Measurements from ENCODE around the gene CAPN7. TPM values are rescaled to one million over a fixed set of nuclear protein-coding genes. Genes with fewer than 3 reads are reported as not detected.

The CAPN7 gene
- total RNA-seq, 5 donors from 2014 or later (not counting 1 experiment from before 2014, with no cell fraction given): 62.2 to 82.5 (median 74.6) TPM

- Histone ChIP-seq H3K4me3 (ENCODE audit: control insufficient read depth in 1 of 2, extremely low read depth in 1 of 2, low read length in 1 of 2) (no peak overlapping the region), H3K9me3 (no peaks in the 10 kb centered on the region), H3K36me3 (ENCODE audit: control insufficient read depth in 2 of 2, extremely low read depth in 1 of 2, insufficient read depth in 1 of 2, low read length in 1 of 2) (peaks cover 3 to 27% of the 10 kb centered on the region in 2 donors), H3K4me1 (ENCODE audit: control insufficient read depth in 1 of 2, extremely low read depth in 1 of 2, insufficient read depth in 2 of 2, low read length in 2 of 2) (peaks cover 0 to 74% of the 10 kb centered on the region in 2 experiments), H3K27ac (ENCODE audit: low read length) (no peak overlapping the region), H3K27me3 (replicated peaks in 1 of 2; ENCODE audit: control insufficient read depth in 2 of 2, extremely low read depth in 1 of 2, insufficient read depth in 2 of 2, low read length in 1 of 2) (no peaks in the 10 kb centered on the region)
- no peaks in the 10 kb centered on the region for H3K27me3 Mint-ChIP-seq
- no peak for DNase-seq
- WGBS (ENCODE audit: insufficient coverage): 88% methylated on average over 2 of the region's 5 CpGs
- H3K4me3 Mint-ChIP-seq: peak overlapping the region in 1 of 3 donors; percentile 29
- ChIA-PET POLR2A (interaction anchor here (0.6 to 1.6 kb wide), 3 partner anchors 45 to 524 kb away, joined by 3 to 13 read pairs (median 5); no protein-coding TSS in a partner anchor), CTCF (interaction anchor here (0.5 to 1.2 kb wide), 6 partner anchors 9 to 54 kb away, joined by 3 to 5 read pairs (median 3); no protein-coding TSS in a partner anchor)
- no peak for ATAC-seq (replicated peaks in 1 of 4)
- peaks cover 32% of the 10 kb centered on the region for H3K36me3 Mint-ChIP-seq
- peak overlapping the region; percentile 60 to 76 for H3K27ac Mint-ChIP-seq
- no peaks in the 10 kb centered on the region for H3K9me3 Mint-ChIP-seq
- H3K4me1 Mint-ChIP-seq: peaks cover 69 to 97% (median 77%) of the 10 kb centered on the region in 3 donors
Measured at GRCh38 chr3:15284121-15284889, 78.3 kb downstream of the CAPN7 start.

GRCh38 chr3:15286022-15286421 lies 80.0 kb downstream of the CAPN7 start:
- Mint-ChIP-seq H3K27me3 (no peaks in the 10 kb centered on the region), H3K27ac (peak overlapping the region; percentile 23 to 56), H3K4me1 (peaks cover 67 to 95% (median 75%) of the 10 kb centered on the region in 3 donors), H3K4me3 (no peak overlapping the region), H3K9me3 (no peaks in the 10 kb centered on the region), H3K36me3 (peaks cover 27% of the 10 kb centered on the region)
- no peaks in the 10 kb centered on the region for H3K27me3 ChIP-seq (replicated peaks in 1 of 2; ENCODE audit: control insufficient read depth in 2 of 2, extremely low read depth in 1 of 2, insufficient read depth in 2 of 2, low read length in 1 of 2)
- no peak overlapping the region for H3K4me3 ChIP-seq (ENCODE audit: control insufficient read depth in 1 of 2, extremely low read depth in 1 of 2, low read length in 1 of 2)
- H3K9me3 ChIP-seq: no peaks in the 10 kb centered on the region
- no peak for DNase-seq
- 98% methylated on average over 6 of the region's 8 CpGs for WGBS (ENCODE audit: insufficient coverage)
- H3K27ac ChIP-seq (ENCODE audit: low read length): no peak overlapping the region
- ChIA-PET CTCF (no interaction called here), POLR2A (no interaction called here)
- no peak for ATAC-seq (replicated peaks in 1 of 4)
- peaks cover 0 to 23% of the 10 kb centered on the region in 2 donors for H3K36me3 ChIP-seq (ENCODE audit: control insufficient read depth in 2 of 2, extremely low read depth in 1 of 2, insufficient read depth in 1 of 2, low read length in 1 of 2)
- peaks cover 11 to 75% of the 10 kb centered on the region in 2 experiments for H3K4me1 ChIP-seq (ENCODE audit: control insufficient read depth in 1 of 2, extremely low read depth in 1 of 2, insufficient read depth in 2 of 2, low read length in 2 of 2)

GRCh38 chr3:15287565-15288330 lies 81.7 kb downstream of the CAPN7 start:
- Histone ChIP-seq H3K36me3 (ENCODE audit: control insufficient read depth in 2 of 2, extremely low read depth in 1 of 2, insufficient read depth in 1 of 2, low read length in 1 of 2) (peaks cover 0 to 23% of the 10 kb centered on the region in 2 donors), H3K4me3 (ENCODE audit: control insufficient read depth in 1 of 2, extremely low read depth in 1 of 2, low read length in 1 of 2) (no peak overlapping the region), H3K27me3 (replicated peaks in 1 of 2; ENCODE audit: control insufficient read depth in 2 of 2, extremely low read depth in 1 of 2, insufficient read depth in 2 of 2, low read length in 1 of 2) (no peaks in the 10 kb centered on the region), H3K4me1 (ENCODE audit: control insufficient read depth in 1 of 2, extremely low read depth in 1 of 2, insufficient read depth in 2 of 2, low read length in 2 of 2) (peaks cover 23 to 85% of the 10 kb centered on the region in 2 experiments), H3K9me3 (no peaks in the 10 kb centered on the region), H3K27ac (ENCODE audit: low read length) (no peak overlapping the region)
- Mint-ChIP-seq H3K9me3 (no peaks in the 10 kb centered on the region), H3K4me1 (peaks cover 76 to 97% (median 85%) of the 10 kb centered on the region in 3 donors), H3K36me3 (peaks cover 24% of the 10 kb centered on the region), H3K27me3 (no peaks in the 10 kb centered on the region), H3K4me3 (peak overlapping the region in 1 of 3 donors; percentile 38), H3K27ac (peak overlapping the region; percentile 58 to 90)
- POLR2A ChIA-PET: interaction anchor here in 1 of 2 donors (0.5 kb wide), 1 partner anchor 426 kb away, joined by 12 read pairs; no protein-coding TSS in a partner anchor
- CTCF ChIA-PET: interaction anchor here in 1 of 2 donors (0.6 to 1.6 kb wide), 3 partner anchors 20 to 454 kb away, joined by 3 to 6 read pairs (median 5); no protein-coding TSS in a partner anchor
- DNase-seq (no peak), ATAC-seq (replicated peaks in 1 of 4) (no peak)
- WGBS (ENCODE audit: insufficient coverage): 95% methylated on average over 10 of the region's 13 CpGs

- no peak overlapping the region for H3K4me3 ChIP-seq (ENCODE audit: control insufficient read depth in 1 of 2, extremely low read depth in 1 of 2, low read length in 1 of 2)
- CTCF ChIA-PET: interaction anchor here in 1 of 2 donors (0.6 kb wide), 1 partner anchor 453 kb away, joined by 6 read pairs; no protein-coding TSS in a partner anchor
- Mint-ChIP-seq H3K36me3 (peaks cover 24% of the 10 kb centered on the region), H3K4me3 (peak overlapping the region in 1 of 3 donors; percentile 38), H3K27ac (peak overlapping the region; percentile 58 to 90), H3K4me1 (peaks cover 82 to 97% (median 90%) of the 10 kb centered on the region in 3 donors), H3K9me3 (no peaks in the 10 kb centered on the region), H3K27me3 (no peaks in the 10 kb centered on the region)
- H3K27me3 ChIP-seq (replicated peaks in 1 of 2; ENCODE audit: control insufficient read depth in 2 of 2, extremely low read depth in 1 of 2, insufficient read depth in 2 of 2, low read length in 1 of 2): no peaks in the 10 kb centered on the region
- no peak for ATAC-seq (replicated peaks in 1 of 4)
- peak overlapping the region; percentile 58 for H3K27ac ChIP-seq (ENCODE audit: low read length)
- peaks cover 0 to 23% of the 10 kb centered on the region in 2 donors for H3K36me3 ChIP-seq (ENCODE audit: control insufficient read depth in 2 of 2, extremely low read depth in 1 of 2, insufficient read depth in 1 of 2, low read length in 1 of 2)
- no peak for DNase-seq
- H3K4me1 ChIP-seq (ENCODE audit: control insufficient read depth in 1 of 2, extremely low read depth in 1 of 2, insufficient read depth in 2 of 2, low read length in 2 of 2): peaks cover 26 to 87% of the 10 kb centered on the region in 2 experiments
- H3K9me3 ChIP-seq: no peaks in the 10 kb centered on the region
- POLR2A ChIA-PET: no interaction called here
- WGBS (ENCODE audit: insufficient coverage): 91% methylated on average over 4 of the region's 10 CpGs
Measured at GRCh38 chr3:15288331-15289035, 82.4 kb downstream of the CAPN7 start.

- POLR2A ChIA-PET: interaction anchor here in 1 of 2 donors (0.7 kb wide), 1 partner anchor 505 kb away, joined by 11 read pairs; no protein-coding TSS in a partner anchor
- no peak for ATAC-seq (replicated peaks in 1 of 4)
- H3K27ac Mint-ChIP-seq: peak overlapping the region; percentile 90 to 96
Measured at GRCh38 chr3:15289661-15290060, 83.6 kb downstream of the CAPN7 start.

More at GRCh38 chr3:15289661-15290060, 83.6 kb downstream of the CAPN7 start:
- Mint-ChIP-seq H3K4me3 (peak overlapping the region in 1 of 3 donors; percentile 77), H3K9me3 (no peaks in the 10 kb centered on the region), H3K4me1 (peaks cover 82 to 94% (median 83%) of the 10 kb centered on the region in 3 donors), H3K36me3 (peaks cover 25% of the 10 kb centered on the region), H3K27me3 (no peaks in the 10 kb centered on the region)
- no peak for DNase-seq
- no peak overlapping the region for H3K4me3 ChIP-seq (ENCODE audit: control insufficient read depth in 1 of 2, extremely low read depth in 1 of 2, low read length in 1 of 2)
- peaks cover 26 to 85% of the 10 kb centered on the region in 2 experiments for H3K4me1 ChIP-seq (ENCODE audit: control insufficient read depth in 1 of 2, extremely low read depth in 1 of 2, insufficient read depth in 2 of 2, low read length in 2 of 2)
- 57% methylated on average over 1 of the region's 1 CpG for WGBS (ENCODE audit: insufficient coverage)
- peak overlapping the region; percentile 58 for H3K27ac ChIP-seq (ENCODE audit: low read length)
- H3K9me3 ChIP-seq: no peaks in the 10 kb centered on the region
- H3K27me3 ChIP-seq (replicated peaks in 1 of 2; ENCODE audit: control insufficient read depth in 2 of 2, extremely low read depth in 1 of 2, insufficient read depth in 2 of 2, low read length in 1 of 2): no peaks in the 10 kb centered on the region
- CTCF ChIA-PET: interaction anchor here (0.6 to 0.7 kb wide), 2 partner anchors 17 to 42 kb away, joined by 4 to 14 read pairs; no protein-coding TSS in a partner anchor
- H3K36me3 ChIP-seq (ENCODE audit: control insufficient read depth in 2 of 2, extremely low read depth in 1 of 2, insufficient read depth in 1 of 2, low read length in 1 of 2): peaks cover 0 to 22% of the 10 kb centered on the region in 2 donors

All from T-cell (primary cell).